GM04504 (cell line): ENCODE measurements around the gene FAM149B1.

Experiments
- DNase-seq: peaks from one replicate; pipeline ENCODE4 v3.0.0-alpha.2; 2012; ENCODE audit warnings: low read depth

The FAM149B1 gene

DNA sequence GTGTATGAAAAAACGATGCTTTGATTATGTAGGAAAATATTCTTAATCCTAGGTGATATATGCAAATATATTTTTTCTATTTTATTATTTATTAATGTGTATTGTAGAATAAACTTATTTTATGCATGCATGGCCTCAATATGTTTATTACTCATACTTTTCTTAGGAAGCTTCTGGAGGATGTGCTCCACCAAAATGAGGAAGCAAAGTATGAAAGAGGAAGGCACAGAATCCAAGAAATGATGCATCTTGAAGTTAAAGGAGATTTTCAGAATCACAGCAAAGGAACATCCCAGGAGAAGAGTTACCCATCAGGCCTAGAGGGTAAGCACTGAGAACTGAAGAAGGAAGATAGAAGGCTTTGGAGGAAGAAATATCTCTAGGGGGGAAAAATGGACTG lies 119.5 kb downstream of the FAM149B1 start:
- DNase-seq: no peak

DNA sequence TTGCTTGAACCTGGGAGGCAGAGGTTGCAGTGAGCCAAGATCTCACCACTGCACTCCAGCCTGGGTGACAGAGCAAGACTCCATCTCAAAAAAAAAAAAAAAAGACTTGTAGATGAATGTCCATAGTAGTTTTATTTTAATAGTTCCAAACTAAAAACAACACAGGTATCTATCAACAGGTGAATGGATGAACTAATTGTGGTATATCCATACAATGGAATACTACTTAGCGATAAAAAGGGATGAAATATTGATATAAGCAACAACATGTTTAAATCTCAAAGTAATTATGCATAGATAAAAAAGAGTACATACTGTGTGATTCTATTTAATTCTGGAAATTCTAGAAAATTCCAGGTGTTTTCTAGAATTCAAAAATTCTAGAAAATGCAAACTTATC lies 122.0 kb downstream of the FAM149B1 start:
- no peak for DNase-seq

DNA sequence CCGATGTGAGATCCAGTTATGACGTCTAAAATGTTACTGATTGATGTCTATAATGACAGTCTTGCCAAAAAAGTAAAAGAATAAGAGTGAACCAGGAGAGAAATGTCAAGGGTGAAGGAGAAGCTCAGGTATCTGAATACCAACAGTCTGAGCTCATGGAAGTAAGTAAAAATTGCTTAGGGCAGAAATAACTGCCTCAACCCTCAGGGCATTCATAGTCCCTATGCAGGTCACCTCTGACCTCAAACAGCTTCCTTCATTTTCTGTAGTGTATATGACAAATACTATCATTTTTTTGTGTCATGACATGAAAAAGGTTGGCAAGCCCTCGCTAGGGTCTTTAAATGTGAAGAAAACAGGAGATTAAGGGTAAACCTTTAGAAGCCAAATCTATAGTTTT lies 125.5 kb downstream of the FAM149B1 start:
- no peak for DNase-seq
